ENCODE data around the gene RMND5A. TPM values are rescaled to one million over a fixed set of nuclear protein-coding genes. Genes with fewer than 3 reads are reported as not detected.

RMND5A gene
- total RNA-seq, 6 experiments from 2014 or later, result 22.2 to 45.6 (median 33.8) TPM

- no peak overlapping the region for H3K4me3 ChIP-seq
- no peaks in the 10 kb centered on the region for H3K27me3 ChIP-seq
- intact Hi-C loops (cut with DNase I), result no loop called here
- TF ChIP-seq POLR2A (IDR thresholded peaks at IDR 0.05) (no peak), CTCF (IDR thresholded peaks at IDR 0.05) (no peak)
- no peaks in the 10 kb centered on the region for H3K9me3 ChIP-seq
- peaks cover 0 to 75% (median 9%) of the 10 kb centered on the region in 4 donors for H3K36me3 ChIP-seq
- ATAC-seq (no peak), DNase-seq (no peak)
- WGBS (ENCODE audit: insufficient coverage, low coverage, low lambda C conversion rate, missing lambda C conversion rate), result 78% methylated on average over 4 of the region's 5 CpGs
- no peaks in the 10 kb centered on the region for H3K4me1 ChIP-seq
- H3K27ac ChIP-seq, result no peak overlapping the region
Measured at GRCh38 chr2:86772611-86773010, 52.5 kb downstream of the RMND5A start.

- ATAC-seq (no peak), DNase-seq (no peak)
- 60% methylated on average over 3 of the region's 5 CpGs for WGBS (ENCODE audit: insufficient coverage, low coverage, low lambda C conversion rate, missing lambda C conversion rate)
- H3K4me3 ChIP-seq, result no peak overlapping the region
- TF ChIP-seq POLR2A (IDR thresholded peaks at IDR 0.05) (no peak), CTCF (IDR thresholded peaks at IDR 0.05) (no peak)
- no peak overlapping the region for H3K27ac ChIP-seq
- no peaks in the 10 kb centered on the region for H3K4me1 ChIP-seq
- no peaks in the 10 kb centered on the region for H3K9me3 ChIP-seq
- intact Hi-C loops (cut with DNase I), result no loop called here
- no peaks in the 10 kb centered on the region for H3K27me3 ChIP-seq
- H3K36me3 ChIP-seq, result peaks cover 0 to 55% (median 8%) of the 10 kb centered on the region in 4 donors
Measured at GRCh38 chr2:86774862-86775261, 54.8 kb downstream of the RMND5A start.

- Histone ChIP-seq H3K4me1 (no peaks in the 10 kb centered on the region), H3K36me3 (peaks cover 0 to 50% (median 6%) of the 10 kb centered on the region in 4 donors), H3K9me3 (no peaks in the 10 kb centered on the region), H3K4me3 (no peak overlapping the region), H3K27ac (no peak overlapping the region), H3K27me3 (no peaks in the 10 kb centered on the region)
- 58% methylated on average over 4 of the region's 4 CpGs for WGBS (ENCODE audit: insufficient coverage, low coverage, low lambda C conversion rate, missing lambda C conversion rate)
- TF ChIP-seq CTCF (IDR thresholded peaks at IDR 0.05), result no peak
- no peak for TF ChIP-seq POLR2A (IDR thresholded peaks at IDR 0.05)
- DNase-seq (no peak), ATAC-seq (no peak)
- intact Hi-C loops (cut with DNase I), result no loop called here
Measured at GRCh38 chr2:86775338-86775737, 55.2 kb downstream of the RMND5A start.

- DNase-seq (no peak), ATAC-seq (no peak)
- Histone ChIP-seq H3K4me3 (no peak overlapping the region), H3K27me3 (no peaks in the 10 kb centered on the region), H3K36me3 (peaks cover 0 to 38% (median under 1%) of the 10 kb centered on the region in 4 donors), H3K27ac (no peak overlapping the region), H3K9me3 (no peaks in the 10 kb centered on the region), H3K4me1 (no peaks in the 10 kb centered on the region)
- WGBS (ENCODE audit: insufficient coverage, low coverage, low lambda C conversion rate, missing lambda C conversion rate), result over 99% methylated on average over 7 of the region's 7 CpGs
- intact Hi-C loops (cut with DNase I), result no loop called here
- no peak for TF ChIP-seq CTCF (IDR thresholded peaks at IDR 0.05)
- no peak for TF ChIP-seq POLR2A (IDR thresholded peaks at IDR 0.05)
Measured at GRCh38 chr2:86776532-86776931, 56.4 kb downstream of the RMND5A start.

- Histone ChIP-seq H3K27me3 (no peaks in the 10 kb centered on the region), H3K4me3 (no peak overlapping the region), H3K27ac (no peak overlapping the region), H3K36me3 (peaks cover 0 to 14% (median 0%) of the 10 kb centered on the region in 4 donors), H3K4me1 (no peaks in the 10 kb centered on the region), H3K9me3 (no peaks in the 10 kb centered on the region)
- ATAC-seq (peak in 3 of 4 donors; percentile 28 to 47 (median 42)), DNase-seq (no peak)
- no peak for TF ChIP-seq POLR2A (IDR thresholded peaks at IDR 0.05)
- no peak for TF ChIP-seq CTCF (IDR thresholded peaks at IDR 0.05)
- intact Hi-C loops (cut with DNase I), result no loop called here
- WGBS (ENCODE audit: insufficient coverage, low coverage, low lambda C conversion rate, missing lambda C conversion rate), result 60% methylated on average over 2 of the region's 2 CpGs
Measured at GRCh38 chr2:86778957-86779356, 58.9 kb downstream of the RMND5A start.
